Transverse colon (tissue), 4 donors: ENCODE measurements around the gene PLIN4. TPM values are rescaled to one million over a fixed set of nuclear protein-coding genes. Genes with fewer than 3 reads are reported as not detected.

Experiments
- DNase-seq: peaks from one replicate; pipeline ENCODE4 v3.0.0-alpha.2; 2019
- H3K27ac ChIP-seq, 4 donors: fragments of 200-600 bp; sonication (generic); 2 replicates each; pipeline ENCODE4 v1.5.1; 2016 to 2018; ENCODE audit warnings: inconsistent platforms in 4 of 4
- H3K27me3 ChIP-seq: fragments of 200-600 bp; sonication (generic); 2 replicates; pipeline ENCODE4 v1.5.1; 2017; ENCODE audit warnings: inconsistent platforms
- H3K36me3 ChIP-seq, 4 donors: fragments of 200-600 bp; sonication (generic); 2 replicates each; pipeline ENCODE4 v1.5.1; 2017 to 2019; ENCODE audit warnings: inconsistent platforms in 4 of 4
- H3K4me1 ChIP-seq, 4 donors: fragments of 200-600 bp; sonication (generic); 2 replicates each; pipeline ENCODE4 v1.5.1; 2017 to 2020; ENCODE audit warnings: inconsistent platforms in 4 of 4
- H3K4me3 ChIP-seq, 4 donors: fragments of 200-600 bp; sonication (generic); 1 replicate in 1 of 4; 2 replicates in 3 of 4; pipeline versions ENCODE4 v1.5.1 to v1.6.1; 2017 to 2019; ENCODE audit warnings: inconsistent platforms in 4 of 4
- H3K9me3 ChIP-seq, 2 donors: fragments of 200-600 bp; sonication (generic); 2 replicates each; pipeline ENCODE4 v1.5.1; 2017 to 2019; ENCODE audit warnings: inconsistent platforms in 2 of 2
- EP300 ChIP-seq: sonication (generic); formaldehyde crosslinking; IDR thresholded peaks from one replicate; pipeline ENCODE4 v1.6.1; 2017; ENCODE audit warnings: antibody characterized with exemption, low read depth
- POLR2A ChIP-seq: fragments of 450-650 bp; IDR thresholded peaks from one replicate; pipeline ENCODE4 v1.6.1; 2016; ENCODE audit warnings: antibody characterized with exemption, mild to moderate bottlenecking, moderate library complexity
- POLR2AphosphoS5 ChIP-seq, 3 donors: sonication (generic); formaldehyde crosslinking; IDR thresholded peaks; one replicate each; pipeline ENCODE4 v1.6.1; 2016; ENCODE audit warnings: antibody characterized with exemption in 3 of 3
- WGBS, 2 donors: methylation state at CpG; one replicate each; pipeline ENCODE4 v1.1.5; 2018; ENCODE audit warnings: low coverage in 1 of 2; 5-methylcytosine and 5-hydroxymethylcytosine counted together
- in situ Hi-C, 4 donors: fragments of 200-750 bp; cut with MboI; loops; one replicate each; pipeline versions ENCODE4 v1.15.0 to v1.15.1; 2017; ENCODE audit warnings: low sequenced_read_pairs in 3 of 4, low pct_ligation_motif_present in 1 of 4, low pct_unique_long_range_greater_than_20kb in 1 of 4
- intact Hi-C: fragments of 100-400 bp; cut with DNase I; formaldehyde crosslinking; loops from one replicate; pipeline ENCODE4 v1.15.1; 2023; ENCODE audit warnings: low total_unique reads
- total RNA-seq, 4 donors: library from RNA; depleted of rRNA; stranded (reverse); fragments of >200 nt; gene quantifications; one replicate each; pipeline ENCODE4 v1.1.0, GENCODE V29; 2016
- TF ChIP-seq, protein P1 (sequence below), 5 experiments: fragments of 200-600 bp in 3 of 5; fragments of 450-650 bp in 2 of 5; sonication (generic) in 3 of 5; IDR thresholded peaks; 1 replicate in 2 of 5; 2 replicates in 3 of 5; pipeline ENCODE4 v1.5.1; 2016 to 2017; ENCODE audit warnings: antibody characterized with exemption in 5 of 5, inconsistent platforms in 3 of 5, mild to moderate bottlenecking in 2 of 5, moderate library complexity in 1 of 5

The PLIN4 gene
- total RNA-seq, 4 donors from 2014 or later: 8.9 to 33.7 (median 22.2) TPM

DNA sequence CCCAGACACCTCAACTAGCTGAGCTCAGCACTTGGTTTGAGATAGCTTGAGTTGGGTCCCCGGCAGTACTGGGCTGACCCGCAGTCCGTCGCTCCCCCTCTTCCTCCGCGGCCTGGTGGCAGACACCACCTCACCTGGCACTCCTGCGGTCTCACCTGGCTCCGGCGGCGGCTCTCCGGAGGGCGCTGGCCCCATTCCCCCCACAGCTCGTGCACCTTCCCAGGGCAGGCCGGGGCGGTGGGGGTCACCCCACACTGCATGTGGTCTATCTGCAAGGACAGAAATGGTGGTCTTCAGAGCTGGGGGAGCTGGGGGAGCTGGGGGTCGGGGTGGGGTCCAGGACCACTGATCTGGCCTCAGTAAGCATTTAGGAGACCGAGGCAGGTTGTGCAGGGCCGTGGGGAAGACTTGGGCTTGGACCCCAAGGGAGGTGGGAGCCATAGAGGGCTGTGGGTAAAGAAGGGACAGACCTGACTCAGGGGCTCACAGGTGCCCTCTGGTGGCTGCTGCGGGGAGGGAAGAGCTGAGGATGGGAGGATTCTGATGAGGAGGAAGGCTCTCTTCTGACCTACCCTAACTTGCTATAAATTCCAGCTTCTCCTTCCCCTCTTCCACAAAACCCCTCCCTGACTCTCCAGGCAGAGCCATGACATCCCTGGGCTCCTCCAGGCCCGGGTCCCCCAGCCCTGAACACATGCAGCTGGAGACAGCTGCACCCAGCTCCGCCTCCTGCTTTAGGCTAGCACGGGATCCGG, 6.7 kb upstream of the PLIN4 start:
- in situ Hi-C loops: no loop called here
- H3K9me3 ChIP-seq: no peaks in the 10 kb centered on the region
- no peaks in the 10 kb centered on the region for H3K27me3 ChIP-seq
- DNase-seq: peak; percentile 66
- H3K36me3 ChIP-seq: no peaks in the 10 kb centered on the region
- TF ChIP-seq, protein P1, sequence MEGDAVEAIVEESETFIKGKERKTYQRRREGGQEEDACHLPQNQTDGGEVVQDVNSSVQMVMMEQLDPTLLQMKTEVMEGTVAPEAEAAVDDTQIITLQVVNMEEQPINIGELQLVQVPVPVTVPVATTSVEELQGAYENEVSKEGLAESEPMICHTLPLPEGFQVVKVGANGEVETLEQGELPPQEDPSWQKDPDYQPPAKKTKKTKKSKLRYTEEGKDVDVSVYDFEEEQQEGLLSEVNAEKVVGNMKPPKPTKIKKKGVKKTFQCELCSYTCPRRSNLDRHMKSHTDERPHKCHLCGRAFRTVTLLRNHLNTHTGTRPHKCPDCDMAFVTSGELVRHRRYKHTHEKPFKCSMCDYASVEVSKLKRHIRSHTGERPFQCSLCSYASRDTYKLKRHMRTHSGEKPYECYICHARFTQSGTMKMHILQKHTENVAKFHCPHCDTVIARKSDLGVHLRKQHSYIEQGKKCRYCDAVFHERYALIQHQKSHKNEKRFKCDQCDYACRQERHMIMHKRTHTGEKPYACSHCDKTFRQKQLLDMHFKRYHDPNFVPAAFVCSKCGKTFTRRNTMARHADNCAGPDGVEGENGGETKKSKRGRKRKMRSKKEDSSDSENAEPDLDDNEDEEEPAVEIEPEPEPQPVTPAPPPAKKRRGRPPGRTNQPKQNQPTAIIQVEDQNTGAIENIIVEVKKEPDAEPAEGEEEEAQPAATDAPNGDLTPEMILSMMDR (IDR thresholded peaks at IDR 0.05): peak; percentile 43 to 73 (median 57)
- TF ChIP-seq EP300 (no peak), POLR2AphosphoS5 (IDR thresholded peaks at IDR 0.05) (no peak)
- intact Hi-C loops: no loop called here
- H3K4me3 ChIP-seq: no peak overlapping the region
- no peak overlapping the region for H3K27ac ChIP-seq
- 59% methylated on average over 20 of the region's 23 CpGs; no CpG with 5 or more reads in 1 of the 2 donors for WGBS, 2 donors
- no peaks in the 10 kb centered on the region for H3K4me1 ChIP-seq

DNA sequence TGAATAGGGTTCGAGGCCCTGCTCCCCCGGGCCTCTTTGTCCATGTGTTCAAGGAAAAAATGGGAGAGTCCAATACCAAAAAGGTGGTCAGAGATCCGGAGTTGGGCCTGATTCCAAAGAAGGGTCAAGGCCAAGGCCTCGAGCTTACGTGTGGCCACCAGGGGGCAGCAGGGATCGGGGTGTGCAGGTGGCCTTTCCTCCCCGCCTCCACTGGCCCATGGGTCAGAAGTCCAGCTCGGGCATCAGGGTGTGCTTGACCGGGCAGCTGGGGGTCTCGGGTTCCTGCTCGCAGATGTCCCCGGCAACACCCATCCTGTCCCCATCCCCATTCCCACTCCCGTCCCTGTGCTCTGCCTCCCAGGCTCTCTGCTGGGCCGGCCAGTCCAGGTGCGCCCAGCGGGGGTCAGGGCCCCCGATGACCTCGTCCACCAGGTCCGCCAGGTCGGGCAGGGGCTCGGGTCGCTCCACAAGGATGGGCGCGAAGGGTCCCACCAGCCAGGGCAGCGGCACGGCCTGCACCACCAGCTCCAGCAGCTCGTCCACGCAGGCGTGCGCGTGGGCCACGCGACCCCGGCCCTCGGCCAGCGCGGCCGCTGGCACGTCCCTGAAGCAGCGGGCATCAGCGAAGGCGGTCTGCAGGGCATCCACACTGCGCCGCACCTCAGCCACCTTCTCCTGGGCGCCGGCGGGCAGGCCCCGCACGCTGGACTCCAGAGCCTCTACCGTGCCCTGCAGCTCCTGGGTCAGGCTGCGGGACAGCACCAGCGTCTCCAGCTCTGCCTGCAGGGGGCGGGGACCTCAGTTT, 5.2 kb upstream of the PLIN4 start:
- no peaks in the 10 kb centered on the region for H3K27me3 ChIP-seq
- DNase-seq: peak; percentile 59
- H3K4me1 ChIP-seq: peaks cover 0 to 7% (median 3%) of the 10 kb centered on the region in 4 donors
- TF ChIP-seq EP300: no peak
- no peak for TF ChIP-seq POLR2AphosphoS5 (IDR thresholded peaks at IDR 0.05)
- TF ChIP-seq, protein P1 (IDR thresholded peaks at IDR 0.05): peak; percentile 57 to 67 (median 62)
- no peaks in the 10 kb centered on the region for H3K36me3 ChIP-seq
- in situ Hi-C loops: no loop called here
- H3K4me3 ChIP-seq: no peak overlapping the region
- intact Hi-C loops: no loop called here
- WGBS, 2 donors: 65% methylated on average over 32 of the region's 53 CpGs; no CpG with 5 or more reads in 1 of the 2 donors
- H3K9me3 ChIP-seq: no peaks in the 10 kb centered on the region
- H3K27ac ChIP-seq: no peak overlapping the region

DNA sequence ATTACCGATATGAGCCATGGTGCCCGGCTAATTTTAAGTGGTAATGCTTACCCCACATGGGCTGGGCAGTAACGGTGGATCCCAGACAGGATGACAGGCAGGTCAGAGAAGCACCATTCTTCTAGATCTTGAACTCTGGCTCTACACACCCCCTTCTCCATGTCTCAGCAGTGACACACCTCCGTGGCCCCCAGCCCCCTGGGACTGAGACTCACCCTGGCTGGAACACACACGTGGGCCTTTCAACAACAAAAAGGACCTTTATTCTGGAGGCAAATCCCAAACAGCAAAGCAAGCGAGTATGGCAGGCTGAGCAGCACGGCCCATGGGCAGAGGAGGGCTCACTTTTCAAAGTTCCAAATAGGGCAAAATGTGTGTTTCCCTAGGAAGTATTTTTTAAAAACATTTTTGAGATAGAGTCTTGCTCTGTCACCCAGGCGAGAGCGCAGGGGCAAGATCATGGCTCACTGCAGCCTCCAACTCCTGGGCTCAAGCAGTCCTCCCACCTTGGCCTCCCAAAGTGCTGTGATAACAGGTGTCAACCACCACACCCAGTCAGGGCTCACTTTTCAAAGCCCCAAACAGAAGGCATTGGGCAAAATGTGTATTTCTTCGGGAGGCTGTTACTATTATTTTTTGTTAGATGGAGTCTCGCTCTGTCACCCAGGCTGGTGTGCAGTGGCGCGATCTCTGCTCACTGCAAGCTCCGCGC, 4.2 kb upstream of the PLIN4 start:
- WGBS, 2 donors: 90 to 97% methylated on average over 6 to 15 of the region's 15 CpGs
- H3K4me1 ChIP-seq: peaks cover 0 to 7% (median 3%) of the 10 kb centered on the region in 4 donors
- no peak for DNase-seq
- intact Hi-C loops (no loop called here), in situ Hi-C loops (no loop called here)
- H3K9me3 ChIP-seq: no peaks in the 10 kb centered on the region
- H3K27me3 ChIP-seq: no peaks in the 10 kb centered on the region
- H3K27ac ChIP-seq: no peak overlapping the region
- H3K36me3 ChIP-seq: no peaks in the 10 kb centered on the region
- no peak for TF ChIP-seq EP300
- no peak for TF ChIP-seq POLR2A
- TF ChIP-seq, protein P1 (IDR thresholded peaks at IDR 0.05): no peak
- no peak for TF ChIP-seq POLR2AphosphoS5 (IDR thresholded peaks at IDR 0.05)
- no peak overlapping the region for H3K4me3 ChIP-seq

- Histone ChIP-seq H3K9me3 (no peaks in the 10 kb centered on the region), H3K36me3 (no peaks in the 10 kb centered on the region), H3K4me1 (peaks cover 0 to 7% (median 3%) of the 10 kb centered on the region in 4 donors), H3K27me3 (peaks cover 3% of the 10 kb centered on the region), H3K4me3 (no peak overlapping the region), H3K27ac (no peak overlapping the region)
- intact Hi-C loops: no loop called here
- in situ Hi-C loops: no loop called here
- 93% methylated on average over 5 of the region's 5 CpGs; no CpG with 5 or more reads in 1 of the 2 donors for WGBS, 2 donors
- DNase-seq: no peak
- no peak for TF ChIP-seq POLR2A
- TF ChIP-seq, protein P1 (IDR thresholded peaks at IDR 0.05): no peak
- no peak for TF ChIP-seq POLR2AphosphoS5 (IDR thresholded peaks at IDR 0.05)
- TF ChIP-seq EP300: no peak
Observed at GRCh38 chr19:4521888-4522242, 3.6 kb upstream of the PLIN4 start.
